ENCODE measurements around the gene WWP2. TPM values are rescaled to one million over a fixed set of nuclear protein-coding genes. Genes with fewer than 3 reads are reported as not detected.

The WWP2 gene
- total and polyA plus RNA-seq, 4 donors: 59.0 to 144 (median 138) TPM

DNA sequence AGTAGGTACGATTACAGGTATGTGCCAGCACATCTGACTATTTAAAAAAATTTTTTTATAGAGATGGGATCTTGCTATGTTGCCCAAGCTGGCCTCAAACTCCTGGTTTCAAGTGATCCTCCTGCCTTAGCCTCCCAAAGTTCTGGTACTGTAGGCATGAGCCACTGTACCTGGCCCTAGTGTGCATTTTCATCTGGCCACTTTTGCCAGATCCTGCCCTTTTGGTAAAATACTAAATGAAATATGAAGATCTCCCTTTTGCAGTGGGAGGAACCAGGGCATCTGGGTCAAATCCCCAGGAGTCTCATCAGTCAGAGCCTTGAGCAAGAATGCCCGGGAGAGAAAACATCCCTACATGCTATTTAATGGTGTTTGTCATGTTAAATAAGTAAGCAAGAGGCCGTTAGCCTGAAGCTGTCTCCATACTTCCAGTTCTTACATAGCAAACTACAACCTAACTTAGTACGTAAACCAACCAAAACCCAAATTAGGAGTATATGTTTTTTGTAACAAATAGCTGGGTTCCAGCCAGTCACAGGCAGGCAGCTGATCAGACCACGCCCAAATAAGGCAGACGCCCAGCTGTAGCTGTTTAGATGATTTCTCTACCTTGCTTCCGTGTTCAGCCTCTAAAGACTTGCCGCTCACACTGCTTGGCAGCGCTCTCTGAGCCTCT lies 142.5 kb downstream of the WWP2 start:
- no peaks in the 10 kb centered on the region for H3K36me3 ChIP-seq (ENCODE audit: control insufficient read depth in 1 of 2, insufficient read depth in 2 of 2, low read length in 1 of 2)
- no peak overlapping the region for H3K27ac ChIP-seq (ENCODE audit: low read depth in 1 of 2, low read length in 2 of 2)
- WGBS, 2 donors: 85 to 89% methylated on average over 9 of the region's 9 CpGs
- intact Hi-C loops (cut with DNase I): no loop called here
- H3K9me3 ChIP-seq (ENCODE audit: control insufficient read depth, low read length): no peaks in the 10 kb centered on the region
- H3K4me3 ChIP-seq (ENCODE audit: low read length in 2 of 2): no peak overlapping the region
- DNase-seq (no peak), ATAC-seq (ENCODE audit: low FRiP score) (no peak)
- no peaks in the 10 kb centered on the region for H3K4me1 ChIP-seq (ENCODE audit: control insufficient read depth in 1 of 2, insufficient read depth in 2 of 2, low read length in 2 of 2)
- H3K27me3 ChIP-seq (ENCODE audit: control insufficient read depth in 1 of 2, insufficient read depth in 2 of 2, low read length in 1 of 2): no peaks in the 10 kb centered on the region

DNA sequence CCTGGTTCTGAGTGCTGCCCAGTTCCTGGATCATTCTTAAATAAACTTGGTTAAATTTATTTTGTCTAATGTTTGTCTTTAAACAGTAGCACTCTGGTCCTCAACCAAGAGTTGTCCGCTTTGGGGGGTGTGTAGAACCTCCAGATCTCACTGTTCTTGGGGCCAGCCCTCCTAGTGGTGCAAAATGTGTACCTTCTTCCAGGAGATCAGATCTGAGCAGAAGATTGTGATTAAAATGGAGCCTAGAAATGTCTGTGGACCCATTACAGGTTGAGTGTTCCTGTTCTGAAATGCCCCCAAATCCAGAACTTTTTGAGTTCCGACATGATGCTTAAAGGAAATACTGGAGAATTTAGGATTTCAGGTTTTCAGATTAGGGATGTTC lies 143.0 kb downstream of the WWP2 start:
- Histone ChIP-seq H3K27ac (ENCODE audit: low read depth in 1 of 2, low read length in 2 of 2) (no peak overlapping the region), H3K4me3 (ENCODE audit: low read length in 2 of 2) (no peak overlapping the region), H3K4me1 (ENCODE audit: control insufficient read depth in 1 of 2, insufficient read depth in 2 of 2, low read length in 2 of 2) (no peaks in the 10 kb centered on the region), H3K36me3 (ENCODE audit: control insufficient read depth in 1 of 2, insufficient read depth in 2 of 2, low read length in 1 of 2) (no peaks in the 10 kb centered on the region), H3K27me3 (ENCODE audit: control insufficient read depth in 1 of 2, insufficient read depth in 2 of 2, low read length in 1 of 2) (no peaks in the 10 kb centered on the region), H3K9me3 (ENCODE audit: control insufficient read depth, low read length) (no peaks in the 10 kb centered on the region)
- intact Hi-C loops (cut with DNase I): no loop called here
- WGBS, 2 donors: 66 to 71% methylated on average over 2 of the region's 2 CpGs
- ATAC-seq (ENCODE audit: low FRiP score): no peak
- no peak for DNase-seq

DNA sequence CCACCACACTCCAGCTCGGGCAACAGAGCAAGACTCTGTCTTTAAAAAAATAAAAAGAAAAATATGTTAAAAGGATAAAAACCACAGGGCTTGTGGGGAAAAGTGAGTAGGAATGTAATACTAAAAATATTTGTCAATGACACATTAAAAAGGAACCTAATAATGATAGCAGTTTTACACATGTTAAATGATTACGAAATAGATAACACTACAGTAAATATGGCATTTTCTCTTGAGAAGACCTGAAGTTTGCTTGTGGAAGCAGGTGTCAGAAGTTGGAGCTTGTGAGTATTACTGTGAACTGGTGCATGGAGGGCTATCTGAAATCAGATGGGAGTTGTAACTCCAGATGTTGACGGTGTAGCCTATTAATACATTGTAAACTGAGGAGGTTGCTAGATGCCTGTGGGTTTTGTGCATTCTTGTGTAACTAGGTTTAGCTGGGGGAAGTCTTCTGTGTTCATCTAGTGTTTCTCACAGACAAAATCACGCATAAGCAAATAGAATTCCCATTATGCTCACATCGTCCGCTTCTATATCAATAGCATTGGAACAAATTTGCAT lies 144.8 kb downstream of the WWP2 start:
- no peak overlapping the region for H3K4me3 ChIP-seq (ENCODE audit: low read length in 2 of 2)
- H3K9me3 ChIP-seq (ENCODE audit: control insufficient read depth, low read length): no peaks in the 10 kb centered on the region
- H3K27ac ChIP-seq (ENCODE audit: low read depth in 1 of 2, low read length in 2 of 2): no peak overlapping the region
- DNase-seq (no peak), ATAC-seq (ENCODE audit: low FRiP score) (no peak)
- intact Hi-C loops (cut with DNase I): no loop called here
- H3K36me3 ChIP-seq (ENCODE audit: control insufficient read depth in 1 of 2, insufficient read depth in 2 of 2, low read length in 1 of 2): no peaks in the 10 kb centered on the region
- no peaks in the 10 kb centered on the region for H3K27me3 ChIP-seq (ENCODE audit: control insufficient read depth in 1 of 2, insufficient read depth in 2 of 2, low read length in 1 of 2)
- 82 to 89% methylated on average over 6 of the region's 6 CpGs for WGBS, 2 donors
- H3K4me1 ChIP-seq (ENCODE audit: control insufficient read depth in 1 of 2, insufficient read depth in 2 of 2, low read length in 2 of 2): no peaks in the 10 kb centered on the region

DNA sequence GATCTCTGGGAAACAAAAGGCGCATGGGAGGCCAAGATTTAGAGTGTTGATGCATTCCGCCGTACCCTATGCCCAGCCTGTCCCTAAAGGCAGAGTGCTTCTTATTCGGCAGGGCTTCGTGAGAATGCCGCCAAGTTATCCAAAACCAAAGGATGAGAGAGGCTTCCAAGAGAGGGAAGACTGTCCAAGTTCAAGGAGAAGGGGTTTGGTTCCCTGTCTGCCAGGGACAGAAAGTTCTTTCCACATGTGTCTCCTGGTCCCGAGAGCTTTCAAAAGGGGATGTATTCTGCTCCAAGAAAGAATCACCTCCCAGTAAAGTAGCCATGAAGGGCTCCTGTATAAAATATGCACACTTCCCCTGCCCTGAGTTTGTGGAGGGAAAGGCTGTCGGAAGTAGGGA lies 146.9 kb downstream of the WWP2 start:
- Histone ChIP-seq H3K4me3 (ENCODE audit: low read length in 2 of 2) (no peak overlapping the region), H3K4me1 (ENCODE audit: control insufficient read depth in 1 of 2, insufficient read depth in 2 of 2, low read length in 2 of 2) (no peaks in the 10 kb centered on the region), H3K36me3 (ENCODE audit: control insufficient read depth in 1 of 2, insufficient read depth in 2 of 2, low read length in 1 of 2) (no peaks in the 10 kb centered on the region), H3K27ac (ENCODE audit: low read depth in 1 of 2, low read length in 2 of 2) (no peak overlapping the region), H3K27me3 (ENCODE audit: control insufficient read depth in 1 of 2, insufficient read depth in 2 of 2, low read length in 1 of 2) (no peaks in the 10 kb centered on the region), H3K9me3 (ENCODE audit: control insufficient read depth, low read length) (no peaks in the 10 kb centered on the region)
- intact Hi-C loops (cut with DNase I): no loop called here
- ATAC-seq (ENCODE audit: low FRiP score): no peak
- WGBS, 2 donors: 93 to 96% methylated on average over 8 of the region's 8 CpGs
- DNase-seq: no peak

DNA sequence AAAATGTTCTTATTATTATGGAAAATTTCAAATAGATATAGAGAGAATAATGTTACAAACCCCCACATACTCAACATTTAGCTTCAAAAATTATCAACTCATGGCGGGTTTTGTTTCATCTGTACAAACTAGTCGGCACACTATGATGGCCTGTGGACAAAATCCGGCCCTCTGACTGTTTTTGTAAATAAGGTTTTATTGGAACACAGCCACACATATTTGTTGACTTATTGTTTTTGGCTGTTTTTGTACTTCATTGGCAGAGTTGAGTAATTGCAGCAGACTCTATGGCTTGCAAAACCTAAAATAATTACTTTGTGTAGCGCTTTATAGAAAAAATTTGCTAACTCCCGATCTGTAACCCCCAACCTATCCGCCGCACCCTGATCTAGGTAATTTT lies 147.6 kb downstream of the WWP2 start:
- ATAC-seq (ENCODE audit: low FRiP score): no peak
- Histone ChIP-seq H3K9me3 (ENCODE audit: control insufficient read depth, low read length) (no peaks in the 10 kb centered on the region), H3K27me3 (ENCODE audit: control insufficient read depth in 1 of 2, insufficient read depth in 2 of 2, low read length in 1 of 2) (no peaks in the 10 kb centered on the region), H3K36me3 (ENCODE audit: control insufficient read depth in 1 of 2, insufficient read depth in 2 of 2, low read length in 1 of 2) (no peaks in the 10 kb centered on the region), H3K4me1 (ENCODE audit: control insufficient read depth in 1 of 2, insufficient read depth in 2 of 2, low read length in 2 of 2) (no peaks in the 10 kb centered on the region), H3K4me3 (ENCODE audit: low read length in 2 of 2) (no peak overlapping the region), H3K27ac (ENCODE audit: low read depth in 1 of 2, low read length in 2 of 2) (no peak overlapping the region)
- DNase-seq: no peak
- intact Hi-C loops (cut with DNase I): no loop called here
- 78 to 80% methylated on average over 7 of the region's 7 CpGs for WGBS, 2 donors

DNA sequence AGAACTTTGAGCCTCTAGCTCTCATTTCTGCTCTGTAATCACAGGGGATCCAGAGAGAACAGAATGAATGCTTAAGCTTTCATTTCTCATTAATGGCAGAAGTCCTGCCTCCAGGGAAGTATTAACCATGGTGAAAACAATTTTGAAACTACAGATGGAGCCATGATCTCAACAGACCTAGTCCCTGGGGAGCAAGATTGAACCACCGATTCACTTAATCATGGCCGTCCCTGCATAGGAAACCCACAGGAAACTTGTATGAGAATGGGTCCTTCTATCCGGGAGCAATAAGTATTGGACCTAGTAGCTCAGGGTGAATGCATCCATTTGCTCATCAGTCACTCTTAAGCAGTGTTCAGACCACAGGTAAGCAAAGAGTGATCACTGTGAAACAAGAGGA lies 148.8 kb downstream of the WWP2 start:
- no peaks in the 10 kb centered on the region for H3K9me3 ChIP-seq (ENCODE audit: control insufficient read depth, low read length)
- no peak for ATAC-seq (ENCODE audit: low FRiP score)
- H3K27ac ChIP-seq (ENCODE audit: low read depth in 1 of 2, low read length in 2 of 2): no peak overlapping the region
- H3K27me3 ChIP-seq (ENCODE audit: control insufficient read depth in 1 of 2, insufficient read depth in 2 of 2, low read length in 1 of 2): no peaks in the 10 kb centered on the region
- H3K4me3 ChIP-seq (ENCODE audit: low read length in 2 of 2): no peak overlapping the region
- H3K4me1 ChIP-seq (ENCODE audit: control insufficient read depth in 1 of 2, insufficient read depth in 2 of 2, low read length in 2 of 2): no peaks in the 10 kb centered on the region
- DNase-seq: no peak
- intact Hi-C loops (cut with DNase I): no loop called here
- 50 to 63% methylated on average over 3 of the region's 3 CpGs for WGBS, 2 donors
- H3K36me3 ChIP-seq (ENCODE audit: control insufficient read depth in 1 of 2, insufficient read depth in 2 of 2, low read length in 1 of 2): no peaks in the 10 kb centered on the region

DNA sequence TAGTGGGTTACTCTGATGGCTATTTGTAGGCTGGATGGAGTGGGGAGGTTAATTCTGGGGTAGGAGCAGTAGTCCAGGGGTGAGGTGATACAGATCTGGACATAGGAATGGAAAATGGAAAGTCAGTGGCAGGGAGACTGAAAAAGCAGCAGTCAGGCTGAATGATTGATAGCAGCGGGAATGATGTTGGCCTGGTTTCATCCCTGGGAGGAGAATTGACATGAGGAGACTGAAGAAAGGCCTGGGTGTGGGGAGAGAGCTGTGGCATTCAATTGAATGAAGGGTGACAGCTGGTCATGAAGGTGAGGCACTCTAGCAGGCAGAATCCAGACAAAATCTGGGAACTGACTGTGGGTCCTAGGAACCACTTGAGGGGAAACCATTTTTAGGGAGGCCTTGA lies 154.3 kb downstream of the WWP2 start:
- H3K4me1 ChIP-seq (ENCODE audit: control insufficient read depth in 1 of 2, insufficient read depth in 2 of 2, low read length in 2 of 2): peaks cover 0 to 9% of the 10 kb centered on the region in 2 donors
- no peak for ATAC-seq (ENCODE audit: low FRiP score)
- no peak for DNase-seq
- H3K36me3 ChIP-seq (ENCODE audit: control insufficient read depth in 1 of 2, insufficient read depth in 2 of 2, low read length in 1 of 2): no peaks in the 10 kb centered on the region
- H3K4me3 ChIP-seq (ENCODE audit: low read length in 2 of 2): no peak overlapping the region
- WGBS, 2 donors: 25 to 36% methylated on average over 1 of the region's 1 CpG
- no peaks in the 10 kb centered on the region for H3K9me3 ChIP-seq (ENCODE audit: control insufficient read depth, low read length)
- intact Hi-C loops (cut with DNase I): loop anchor here in 1 of 2 donors (5.0 kb wide), 1 partner anchor 34 kb away; no protein-coding TSS in a partner anchor
- no peaks in the 10 kb centered on the region for H3K27me3 ChIP-seq (ENCODE audit: control insufficient read depth in 1 of 2, insufficient read depth in 2 of 2, low read length in 1 of 2)
- H3K27ac ChIP-seq (ENCODE audit: low read depth in 1 of 2, low read length in 2 of 2): peak overlapping the region; percentile 67 to 69

DNA sequence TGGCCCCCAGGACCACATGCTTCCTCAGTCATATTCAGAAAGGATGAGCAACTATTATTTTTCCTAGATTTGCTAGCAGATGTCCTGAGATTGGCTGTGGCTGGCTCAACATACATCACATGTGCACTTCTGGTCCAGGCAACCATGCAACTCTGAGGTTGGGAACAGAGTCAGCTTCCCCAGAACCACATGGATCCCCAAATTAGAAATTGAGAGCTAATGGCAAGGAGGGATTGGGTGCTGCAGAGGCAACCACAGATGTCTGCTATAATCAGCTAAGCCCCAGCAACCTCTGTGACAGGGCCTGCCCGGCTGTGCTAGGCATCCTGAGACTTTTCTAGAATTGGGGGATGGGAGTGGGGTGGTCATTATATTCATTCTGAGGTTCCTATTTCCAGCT lies 155.2 kb downstream of the WWP2 start:
- DNase-seq: no peak
- peaks cover under 1 to 9% of the 10 kb centered on the region in 2 donors for H3K4me1 ChIP-seq (ENCODE audit: control insufficient read depth in 1 of 2, insufficient read depth in 2 of 2, low read length in 2 of 2)
- no peaks in the 10 kb centered on the region for H3K36me3 ChIP-seq (ENCODE audit: control insufficient read depth in 1 of 2, insufficient read depth in 2 of 2, low read length in 1 of 2)
- intact Hi-C loops (cut with DNase I): loop anchor here in 1 of 2 donors (5.0 kb wide), 1 partner anchor 35 kb away; no protein-coding TSS in a partner anchor
- no peak for ATAC-seq (ENCODE audit: low FRiP score)
- H3K27ac ChIP-seq (ENCODE audit: low read depth in 1 of 2, low read length in 2 of 2): peak overlapping the region; percentile 60 to 62
- WGBS, 2 donors: 8 to 21% methylated on average over 1 of the region's 1 CpG
- H3K4me3 ChIP-seq (ENCODE audit: low read length in 2 of 2): no peak overlapping the region
- no peaks in the 10 kb centered on the region for H3K27me3 ChIP-seq (ENCODE audit: control insufficient read depth in 1 of 2, insufficient read depth in 2 of 2, low read length in 1 of 2)
- no peaks in the 10 kb centered on the region for H3K9me3 ChIP-seq (ENCODE audit: control insufficient read depth, low read length)

DNA sequence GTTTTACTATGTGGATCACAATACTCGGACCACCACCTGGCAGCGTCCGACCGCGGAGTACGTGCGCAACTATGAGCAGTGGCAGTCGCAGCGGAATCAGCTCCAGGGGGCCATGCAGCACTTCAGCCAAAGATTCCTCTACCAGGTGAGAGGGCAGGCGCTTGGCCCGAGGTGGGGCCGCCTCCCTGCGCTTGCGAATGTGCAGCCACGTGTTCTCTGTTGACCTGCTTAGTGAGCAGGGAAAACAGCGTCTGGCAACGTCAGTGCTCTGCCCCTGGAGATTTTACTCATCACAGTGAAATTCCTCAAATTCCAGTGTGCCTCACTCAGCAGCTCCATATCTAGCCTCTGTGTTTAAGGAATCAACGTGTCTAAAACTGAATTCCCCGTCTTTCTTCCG lies 155.6 kb downstream of the WWP2 start:
- intact Hi-C loops (cut with DNase I): loop anchor here in 1 of 2 donors (5.0 kb wide), 1 partner anchor 35 kb away; no protein-coding TSS in a partner anchor

More for the DNA sequence above, 155.6 kb downstream of the WWP2 start:
- H3K4me1 ChIP-seq (ENCODE audit: control insufficient read depth in 1 of 2, insufficient read depth in 2 of 2, low read length in 2 of 2): peaks cover 2 to 9% of the 10 kb centered on the region in 2 donors
- H3K27me3 ChIP-seq (ENCODE audit: control insufficient read depth in 1 of 2, insufficient read depth in 2 of 2, low read length in 1 of 2): no peaks in the 10 kb centered on the region
- ATAC-seq (ENCODE audit: low FRiP score): peak; percentile 72
- DNase-seq: peak; percentile 84 to 90
- no peaks in the 10 kb centered on the region for H3K9me3 ChIP-seq (ENCODE audit: control insufficient read depth, low read length)
- H3K36me3 ChIP-seq (ENCODE audit: control insufficient read depth in 1 of 2, insufficient read depth in 2 of 2, low read length in 1 of 2): no peaks in the 10 kb centered on the region
- 3 to 4% methylated on average over 20 of the region's 20 CpGs for WGBS, 2 donors
- H3K27ac ChIP-seq (ENCODE audit: low read depth in 1 of 2, low read length in 2 of 2): peak overlapping the region; percentile 60 to 80
- H3K4me3 ChIP-seq (ENCODE audit: low read length in 2 of 2): no peak overlapping the region

Data from aorta (tissue), 5 donors.